Measurements from ENCODE around the gene AAGAB.
"Not testable (repeated sequence)": the region's sequence is repeated elsewhere in the genome, so short reads cannot be mapped to it uniquely, and the experiment has no call there.

AAGAB gene

GRCh38 chr15:67254238-67255175 lies at the start of gene AAGAB, which contains the start of gene IQCH:
Gene AAGAB (minus strand): TSS chr15:67254661. CDS start chr15:67254631, 30 bp downstream.
Gene IQCH (plus strand): TSS chr15:67254786. CDS start chr15:67254897, 111 bp downstream.
- DNase-seq (ENCODE audit: low spot score): peak; percentile 95

GRCh38 chr15:67303490-67304363 lies 49.3 kb upstream of the AAGAB start:
- peak; percentile 26 for DNase-seq (ENCODE audit: low spot score)

- no peak for DNase-seq (ENCODE audit: low spot score)
These were observed 46.0 kb upstream of the AAGAB start for GRCh38 chr15:67300266-67301025.

- DNase-seq (ENCODE audit: low spot score): no peak
These were observed 42.2 kb upstream of the AAGAB start for GRCh38 chr15:67296684-67297083.

- DNase-seq (ENCODE audit: low spot score): no peak
These were observed 41.7 kb upstream of the AAGAB start for GRCh38 chr15:67296188-67296587.

GRCh38 chr15:67290319-67290718 lies 35.9 kb upstream of the AAGAB start:
- DNase-seq (ENCODE audit: low spot score): no peak

GRCh38 chr15:67286400-67286799 lies 31.9 kb upstream of the AAGAB start:
- not testable (repeated sequence) for DNase-seq (ENCODE audit: low spot score)

GRCh38 chr15:67285625-67286024 lies 31.2 kb upstream of the AAGAB start:
- DNase-seq (ENCODE audit: low spot score): not testable (repeated sequence)

- DNase-seq (ENCODE audit: low spot score): no peak
These were observed 27.3 kb upstream of the AAGAB start for GRCh38 chr15:67281714-67282113.

GRCh38 chr15:67280217-67280616 lies 25.8 kb upstream of the AAGAB start:
- DNase-seq (ENCODE audit: low spot score): no peak

GRCh38 chr15:67276666-67277065 lies 22.2 kb upstream of the AAGAB start:
- DNase-seq (ENCODE audit: low spot score): no peak

GRCh38 chr15:67274236-67274635 lies 19.8 kb upstream of the AAGAB start:
- DNase-seq (ENCODE audit: low spot score): no peak

GRCh38 chr15:67267951-67268941 lies 13.8 kb upstream of the AAGAB start:
- DNase-seq (ENCODE audit: low spot score): no peak

GRCh38 chr15:67267440-67267839 lies 13.0 kb upstream of the AAGAB start:
- DNase-seq (ENCODE audit: low spot score): no peak

- no peak for DNase-seq (ENCODE audit: low spot score)
These were observed 12.4 kb upstream of the AAGAB start for GRCh38 chr15:67266870-67267269.

GRCh38 chr15:67259806-67260205 lies 5.3 kb upstream of the AAGAB start:
- DNase-seq (ENCODE audit: low spot score): no peak

- no peak for DNase-seq (ENCODE audit: low spot score)
These were observed 4.9 kb upstream of the AAGAB start for GRCh38 chr15:67259379-67259778.

GRCh38 chr15:67258412-67258811 lies 4.0 kb upstream of the AAGAB start:
- DNase-seq (ENCODE audit: low spot score): not testable (repeated sequence)

- no peak for DNase-seq (ENCODE audit: low spot score)
These were observed 1.6 kb upstream of the AAGAB start for GRCh38 chr15:67256051-67256450.

- DNase-seq (ENCODE audit: low spot score): peak; percentile 44
These were observed 768 bp downstream of the AAGAB start for GRCh38 chr15:67253549-67254237.
